HCT116 (cell line): Measurements from ENCODE around the gene ZNF581. TPM values are rescaled to one million over a fixed set of nuclear protein-coding genes. Genes with fewer than 3 reads are reported as not detected.

ENCODE experiments used
- ATAC-seq: fragments of 200-7000 bp; cut with Tn5 transposase; 2 replicates; pipeline ENCODE4 v1.9.1; 2020; ENCODE audit warnings: mild to moderate bottlenecking, moderate library complexity
- BruUV-seq: library from RNA; stranded (reverse); fragments of 400-500 nt; replicated peaks from 2 replicates; lab custom pipeline; 2021; lab: Mats Ljungman, UMichigan
- CTCF ChIA-PET: fragments of 300-600 bp; sonication (Branson Sonifier 250); formaldehyde crosslinking; loops from one replicate; lab custom pipeline; 2021; ENCODE audit warnings: antibody characterized with exemption; lab: Charles Lee
- POLR2A ChIA-PET: fragments of 300-600, 350-600 bp; sonication (Branson Sonifier 250); formaldehyde crosslinking; loops from one replicate; lab custom pipeline; 2021; ENCODE audit warnings: antibody characterized with exemption; lab: Charles Lee
- RAD21 ChIA-PET, 2 experiments: fragments of 300-600 bp; sonication (Branson Sonifier 250); formaldehyde crosslinking; loops; one replicate each; lab custom pipeline; 2023; ENCODE audit warnings: low total read pairs in 2 of 2; ENCODE audit not compliant: uncharacterized antibody in 2 of 2, unreplicated experiment in 2 of 2, low non-redundant PET in 1 of 2; lab: Charles Lee
- DNase-seq: peaks from one replicate; pipeline ENCODE4 v3.0.0-alpha.2; 2010; ENCODE audit warnings: low read depth, low spot score
- H2AFZ ChIP-seq: fragments of 200-600 bp; shearing (Covaris generic), sonication (generic); 2 replicates; pipeline ENCODE4 v1.6.1; 2017; ENCODE audit warnings: low read depth, mixed run types, mixed read lengths, antibody characterized with exemption, low read length; ENCODE audit not compliant: poor library complexity, severe bottlenecking
- H3K27ac ChIP-seq: 2 replicates; pipeline ENCODE4 v1.5.1; 2012; ENCODE audit warnings: low read depth, low read length
- H3K27me3 ChIP-seq: fragments of 200-600 bp; sonication (generic); 2 replicates; pipeline ENCODE4 v1.6.1; 2016; ENCODE audit warnings: mixed run types, low read length, mixed read lengths; ENCODE audit not compliant: insufficient read depth
- H3K36me3 ChIP-seq, 2 experiments: fragments of 200-500 bp in 1 of 2; fragments of 200-600 bp in 1 of 2; sonication (Bioruptor generic) in 1 of 2; sonication (generic) in 1 of 2; 2 replicates each; pipeline versions ENCODE4 v1.5.1 to v1.6.1; 2014 to 2016; ENCODE audit warnings: low read length in 2 of 2, inconsistent platforms in 1 of 2, mixed read lengths in 1 of 2, mixed run types in 1 of 2; ENCODE audit not compliant: insufficient read depth in 2 of 2, control insufficient read depth in 1 of 2
- H3K4me1 ChIP-seq, 2 experiments: fragments of 200-600 bp in 1 of 2; sonication (generic) in 1 of 2; 2 replicates each; pipeline versions ENCODE4 v1.5.1 to v1.6.1; 2012 to 2017; ENCODE audit warnings: low read length in 2 of 2, inconsistent platforms in 1 of 2, mild to moderate bottlenecking in 1 of 2, mixed read lengths in 1 of 2, mixed run types in 1 of 2, moderate library complexity in 1 of 2; ENCODE audit not compliant: insufficient read depth in 2 of 2, control insufficient read depth in 1 of 2
- H3K4me2 ChIP-seq: fragments of 200-600 bp; sonication (generic); 2 replicates; pipeline ENCODE4 v1.6.1; 2017; ENCODE audit warnings: mixed run types, low read length, mixed read lengths
- H3K4me3 ChIP-seq, 2 experiments: fragments of 200-600 bp in 1 of 2; sonication (generic) in 1 of 2; replicated peaks in 1 of 2; 2 replicates each; pipeline ENCODE4 v1.5.1; 2011 to 2016; ENCODE audit warnings: low read length in 2 of 2, control low read depth in 1 of 2, low read depth in 1 of 2, mild to moderate bottlenecking in 1 of 2, mixed read lengths in 1 of 2, mixed run types in 1 of 2
- H3K79me2 ChIP-seq: fragments of 200-600 bp; sonication (generic); 2 replicates; pipeline ENCODE4 v1.6.1; 2017; ENCODE audit warnings: mild to moderate bottlenecking, mixed run types, low read length, moderate library complexity, mixed read lengths; ENCODE audit not compliant: insufficient read depth
- H3K9ac ChIP-seq: fragments of 200-600 bp; sonication (generic); 2 replicates; pipeline ENCODE4 v1.6.1; 2016; ENCODE audit warnings: low read length, mixed read lengths
- H3K9me2 ChIP-seq: fragments of 200-600 bp; sonication (generic), shearing (Covaris generic); 2 replicates; pipeline ENCODE4 v1.6.1; 2017; ENCODE audit warnings: mixed run types, mild to moderate bottlenecking, moderate library complexity; ENCODE audit not compliant: insufficient read depth
- H3K9me3 ChIP-seq, 2 experiments: fragments of 200-500 bp in 1 of 2; fragments of 200-600 bp in 1 of 2; sonication (Bioruptor generic) in 1 of 2; sonication (generic) in 1 of 2; 2 replicates each; pipeline ENCODE4 v1.6.1; 2014 to 2017; ENCODE audit warnings: low read length in 2 of 2, mixed read lengths in 2 of 2, inconsistent platforms in 1 of 2, low read depth in 1 of 2, mild to moderate bottlenecking in 1 of 2, mixed run types in 1 of 2, moderate library complexity in 1 of 2; ENCODE audit not compliant: control insufficient read depth in 1 of 2, insufficient read depth in 1 of 2
- H4K20me1 ChIP-seq: fragments of 200-600 bp; sonication (generic), shearing (Covaris generic); 2 replicates; pipeline ENCODE4 v1.6.1; 2017; ENCODE audit warnings: mixed run types, mild to moderate bottlenecking, moderate library complexity; ENCODE audit not compliant: insufficient read depth
- CTCF ChIP-seq, 3 experiments: fragments of 200-600 bp in 1 of 3; sonication (generic) in 1 of 3; IDR thresholded peaks in 2 of 3; conservative IDR thresholded peaks in 1 of 3; 2 replicates each; pipeline ENCODE4 v1.5.1; 2012 to 2017; ENCODE audit warnings: low read depth in 2 of 3, low read length in 2 of 3, antibody characterized with exemption in 1 of 3, borderline replicate concordance in 1 of 3, control low read depth in 1 of 3, mild to moderate bottlenecking in 1 of 3, mixed read lengths in 1 of 3, mixed run types in 1 of 3, moderate library complexity in 1 of 3; ENCODE audit not compliant: insufficient read depth in 1 of 3
- EGR1 ChIP-seq: IDR thresholded peaks from 2 replicates; pipeline ENCODE4 v1.6.1; 2012; ENCODE audit warnings: low read depth
- ELF1 ChIP-seq: IDR thresholded peaks from 2 replicates; pipeline ENCODE4 v1.6.1; 2012; ENCODE audit warnings: low read depth, borderline replicate concordance
- EZH2phosphoT487 ChIP-seq: fragments of 200-600 bp; IDR thresholded peaks from 2 replicates; pipeline ENCODE4 v1.6.1; 2018; ENCODE audit warnings: antibody characterized with exemption, borderline replicate concordance
- MAX ChIP-seq: IDR thresholded peaks from 2 replicates; pipeline ENCODE4 v1.6.1; 2012
- POLR2A ChIP-seq: IDR thresholded peaks from 2 replicates; pipeline ENCODE4 v1.7.0; 2011; ENCODE audit warnings: borderline replicate concordance; ENCODE audit not compliant: insufficient read depth, insufficient read length; ENCODE audit errors: extremely low read depth
- POLR2AphosphoS5 ChIP-seq: IDR thresholded peaks from 2 replicates; pipeline ENCODE4 v1.6.1; 2011; ENCODE audit warnings: mild to moderate bottlenecking, low read depth, low read length, moderate library complexity
- TCF7L2 ChIP-seq: IDR thresholded peaks from 2 replicates; pipeline ENCODE4 v1.7.0; 2011; ENCODE audit warnings: borderline replicate concordance, inconsistent platforms; ENCODE audit not compliant: insufficient read depth, insufficient read length; ENCODE audit errors: extremely low read depth
- YY1 ChIP-seq: IDR thresholded peaks from 2 replicates; pipeline ENCODE4 v1.6.1; 2011; ENCODE audit warnings: low read length, low read depth, moderate library complexity, mild to moderate bottlenecking; ENCODE audit not compliant: insufficient replicate concordance; ENCODE audit errors: extremely low read depth
- ZBTB33 ChIP-seq: IDR thresholded peaks from 2 replicates; pipeline ENCODE4 v1.6.1; 2011; ENCODE audit warnings: mild to moderate bottlenecking, low read length, moderate library complexity; ENCODE audit not compliant: insufficient replicate concordance; ENCODE audit errors: extremely low read depth
- intact Hi-C: fragments of 100-400 bp; cut with micrococcal nuclease; formaldehyde crosslinking; loops from 2 replicates; pipeline ENCODE4 v1.10.0; 2022
- total RNA-seq: library from RNA; stranded (reverse); gene quantifications from one replicate; pipeline ENCODE4 v1.2.1, GENCODE V29; 2021; ENCODE audit not compliant: unreplicated experiment

Gene ZNF581
- total RNA-seq, 1 experiment from 2014 or later: 44.4 TPM

- Histone ChIP-seq H3K27me3 (no peaks in the 10 kb centered on the region), H3K27ac (peak overlapping the region; percentile 85), H3K9me2 (no peaks in the 10 kb centered on the region), H2AFZ (no peak overlapping the region), H3K4me2 (peak overlapping the region; percentile 79), H3K9me3 (no peaks in the 10 kb centered on the region), H3K36me3 (peaks cover 0 to 8% of the 10 kb centered on the region in 2 experiments; a peak in 1 of 4 replicates), H3K4me1 (peaks cover 18 to 29% of the 10 kb centered on the region in 2 experiments; a peak in 3 of 4 replicates), H3K79me2 (peaks cover 36% of the 10 kb centered on the region), H4K20me1 (no peaks in the 10 kb centered on the region; the same call in 1 of the 2 replicates), H3K9ac (peak overlapping the region; percentile 99), H3K4me3 (peak overlapping the region; percentile 67 to 87)
- intact Hi-C loops: loop anchor here (1.0 kb wide), 1 partner anchor 21 kb away; no protein-coding TSS in a partner anchor
- BruUV-seq: no TSS peak
- ChIA-PET POLR2A (interaction anchor here (0.7 to 2.4 kb wide), 14 partner anchors 8 to 1786 kb away, joined by 3 to 15 read pairs (median 4); partner anchors contain the start of genes FIZ1, MYADM, PPP1R12C and TMEM238), CTCF (interaction anchor here (0.6 to 1.6 kb wide), 22 partner anchors 9 to 679 kb away, joined by 3 to 24 read pairs (median 4); partner anchors contain the start of genes FIZ1, ZNF581, ZNF628 and ZNF784), RAD21 (interaction anchor here (0.7 kb wide), 2 partner anchors 21 to 188 kb away, joined by 4 to 6 read pairs; no protein-coding TSS in a partner anchor)
- TF ChIP-seq POLR2A: no peak
- peak; percentile 96; the same call in 1 of the 2 replicates for TF ChIP-seq ELF1
- TF ChIP-seq YY1: peak; percentile 70
- no peak for TF ChIP-seq EZH2phosphoT487
- TF ChIP-seq EGR1: no peak
- peak; percentile 55; the same call in 1 of the 2 replicates for TF ChIP-seq MAX
- peak; percentile 55 for TF ChIP-seq TCF7L2
- TF ChIP-seq CTCF (IDR thresholded peaks at IDR 0.05 in 2 of 3, conservative IDR thresholded peaks at IDR 0.05 in 1 of 3; ENCODE audit: borderline replicate concordance in 1 of 3, insufficient read depth in 1 of 3, low read depth in 2 of 3, low read length in 2 of 3): peak; percentile 97 to 100 (median 100)
- TF ChIP-seq ZBTB33: peak; percentile 8
- TF ChIP-seq POLR2AphosphoS5: peak; percentile 75
- ATAC-seq: peak; percentile 51
- DNase-seq: peak; percentile 96
These were observed 10.3 kb downstream of the ZNF581 start for GRCh38 chr19:55653651-55654322.
